ENCODE measurements around the gene MORN1.

GRCh38 chr1:2343023-2343935, 48.1 kb downstream of the MORN1 start:
- TF ChIP-seq CTCF (IDR thresholded peaks at IDR 0.05) (no peak), POLR2A (IDR thresholded peaks at IDR 0.05; ENCODE audit: low read depth) (no peak), POLR2AphosphoS5 (IDR thresholded peaks at IDR 0.05) (no peak)

Measured in esophagus muscularis mucosa (tissue), 3 donors.